ENCODE results near the gene COL5A2.

The COL5A2 gene

DNA sequence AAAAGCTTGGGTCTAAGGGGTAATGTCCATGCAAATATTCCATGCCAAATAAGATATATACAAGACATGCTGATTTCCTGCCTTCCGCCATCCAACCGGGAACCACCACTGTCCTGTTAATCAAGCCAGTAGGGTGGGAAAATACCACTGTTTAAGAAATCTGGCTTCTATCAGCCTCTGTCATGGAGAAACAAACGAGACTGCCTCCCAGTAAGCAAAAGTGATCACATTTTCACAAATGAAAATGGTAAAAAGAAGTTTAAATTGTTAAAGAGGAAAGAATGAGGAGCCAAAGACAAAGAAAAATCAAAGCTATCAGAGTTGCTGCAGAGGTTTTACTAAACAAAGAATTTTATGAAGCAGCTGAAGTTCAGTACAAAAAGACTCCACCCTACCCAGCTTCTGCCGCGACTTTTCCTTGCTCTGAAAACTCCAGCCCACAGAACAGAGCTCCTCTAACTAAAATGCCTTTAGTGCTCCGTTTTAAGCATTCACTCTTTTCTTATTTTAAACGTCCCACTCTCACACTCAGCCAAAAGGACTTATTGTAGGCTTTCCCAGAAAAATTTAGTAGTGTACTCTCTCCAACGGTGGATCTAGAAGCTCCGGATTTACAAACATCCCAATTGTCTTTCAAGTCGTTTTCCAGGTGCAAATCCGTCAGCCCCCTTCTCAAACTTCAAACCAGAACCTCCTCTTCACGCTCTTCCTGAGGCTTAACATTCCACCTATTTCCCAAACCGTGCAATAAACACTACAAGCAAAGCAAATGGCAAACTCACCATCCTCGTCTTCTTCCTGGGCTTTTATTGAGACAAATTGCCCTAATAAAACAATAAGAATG is 613 bp downstream of the COL5A2 start:
- DNase-seq (ENCODE audit: low read depth) = no peak

DNA sequence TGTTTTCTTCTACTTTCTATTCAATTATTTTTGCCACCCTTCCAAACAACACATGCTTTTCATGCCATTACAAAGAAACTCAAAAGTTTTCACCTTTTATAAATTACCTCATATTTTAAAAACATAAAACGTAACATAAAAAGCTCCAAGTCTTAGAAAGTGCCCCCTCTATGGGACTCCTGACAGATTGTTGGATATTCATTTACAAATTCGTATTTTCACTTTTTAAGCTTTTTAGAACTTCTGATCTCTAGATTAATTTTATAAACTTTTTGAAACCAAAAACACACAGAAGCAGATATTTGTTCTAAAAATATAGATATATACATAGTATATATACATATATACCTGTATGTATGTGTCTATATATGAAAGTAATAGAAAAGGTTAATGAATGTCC is 1.5 kb downstream of the COL5A2 start:
- no peak for DNase-seq (ENCODE audit: low read depth)

DNA sequence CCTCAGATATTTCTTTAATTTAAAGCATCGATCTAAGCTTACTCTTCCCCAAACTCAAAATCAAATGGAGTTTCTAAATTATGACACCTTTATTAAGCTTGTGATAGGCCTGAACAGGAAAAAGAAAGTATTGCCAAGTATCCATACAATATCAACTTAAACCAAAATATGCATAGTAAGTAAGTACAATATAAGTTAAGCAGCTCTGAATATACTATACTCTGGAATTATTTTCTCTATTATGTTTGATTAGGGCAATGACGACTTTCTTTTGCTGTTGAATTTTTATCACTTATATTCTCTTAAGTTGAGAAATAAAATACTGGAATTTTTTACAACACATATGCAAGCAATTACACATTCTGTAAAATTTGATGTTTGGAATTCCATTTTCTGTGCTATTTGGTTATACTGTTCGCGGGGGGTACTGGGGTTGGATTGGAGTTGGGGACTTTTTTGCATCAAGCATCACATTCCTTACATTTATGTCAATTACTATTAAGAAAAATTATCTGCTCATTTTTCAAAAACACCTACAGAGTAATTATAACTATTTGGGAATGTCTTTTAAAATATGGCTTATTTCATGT is 2.2 kb downstream of the COL5A2 start:
- no peak for DNase-seq (ENCODE audit: low read depth)

DNA sequence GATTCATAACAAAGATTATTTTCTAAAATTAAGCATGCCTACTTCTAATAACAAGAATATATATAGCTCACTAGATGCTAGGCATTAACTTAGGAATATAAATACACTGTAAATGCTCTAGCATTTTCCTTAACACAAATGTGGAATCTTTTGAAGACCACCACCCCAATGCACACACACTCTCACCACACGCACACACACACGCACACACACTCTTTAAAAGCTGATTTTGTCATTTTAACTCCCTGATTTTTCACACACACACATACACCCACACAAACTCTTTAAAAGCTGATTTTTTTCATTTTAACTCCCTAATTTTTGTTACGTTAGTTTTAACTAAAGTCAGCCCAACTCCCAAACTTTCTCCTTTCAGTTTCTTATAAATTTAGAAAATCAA is 3.0 kb downstream of the COL5A2 start:
- DNase-seq (ENCODE audit: low read depth) = no peak

DNA sequence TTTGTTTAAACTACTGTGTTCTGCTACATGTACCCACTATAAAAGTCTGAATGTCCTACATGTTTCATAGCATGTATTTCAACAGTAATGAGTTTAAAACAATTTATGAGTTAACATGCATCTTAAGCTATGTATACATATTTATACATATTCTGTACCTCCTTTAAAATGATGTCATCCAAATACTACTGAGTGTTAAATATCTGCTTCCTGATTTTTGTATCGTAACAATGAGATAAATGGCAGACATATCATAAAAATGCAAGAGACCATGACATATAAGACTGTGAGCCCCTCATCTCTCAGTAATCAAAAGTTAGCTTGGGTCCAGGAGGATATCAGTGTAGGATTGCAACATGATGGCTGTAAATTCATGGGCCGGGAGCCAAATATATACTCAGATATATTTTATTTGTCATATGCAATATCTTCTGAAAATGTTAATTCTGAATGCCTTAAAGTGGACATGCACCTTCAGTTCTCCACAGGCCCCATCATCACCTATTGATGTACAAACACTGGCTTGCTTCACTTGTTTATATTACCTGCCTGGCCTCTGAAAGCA is 3.6 kb downstream of the COL5A2 start:
- DNase-seq (ENCODE audit: low read depth) = no peak

DNA sequence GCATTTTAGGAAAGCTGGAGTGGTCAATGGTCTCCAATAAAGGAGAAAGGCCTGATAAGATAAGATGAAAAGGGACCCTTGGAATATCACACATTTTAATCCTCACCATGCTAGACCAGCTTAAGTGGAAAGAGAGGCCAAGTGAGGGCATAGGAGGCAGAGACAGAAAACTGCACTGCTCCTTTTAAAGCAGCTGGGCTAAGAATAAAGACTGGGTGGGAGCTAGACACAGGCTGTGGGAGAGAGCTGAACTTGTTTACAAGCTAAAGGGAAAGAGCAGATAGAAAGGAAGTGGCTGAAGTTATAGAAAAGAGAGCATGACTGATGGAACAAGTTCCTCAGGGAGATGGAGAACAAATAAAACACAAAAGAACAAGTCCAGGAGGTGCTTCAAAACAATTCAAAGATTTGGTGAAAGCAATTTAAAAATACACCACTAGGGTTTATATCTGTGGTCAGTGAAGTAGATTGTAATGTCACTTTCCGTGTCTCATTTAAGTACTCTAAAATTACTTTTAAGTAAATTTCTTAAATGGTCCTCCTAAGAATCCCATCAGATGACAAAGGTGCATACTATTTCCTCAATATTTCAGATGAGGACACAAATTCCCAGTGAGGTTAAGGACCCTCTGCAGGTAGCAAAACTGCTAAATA is 7.5 kb downstream of the COL5A2 start:
- DNase-seq (ENCODE audit: low read depth) = no peak

DNA sequence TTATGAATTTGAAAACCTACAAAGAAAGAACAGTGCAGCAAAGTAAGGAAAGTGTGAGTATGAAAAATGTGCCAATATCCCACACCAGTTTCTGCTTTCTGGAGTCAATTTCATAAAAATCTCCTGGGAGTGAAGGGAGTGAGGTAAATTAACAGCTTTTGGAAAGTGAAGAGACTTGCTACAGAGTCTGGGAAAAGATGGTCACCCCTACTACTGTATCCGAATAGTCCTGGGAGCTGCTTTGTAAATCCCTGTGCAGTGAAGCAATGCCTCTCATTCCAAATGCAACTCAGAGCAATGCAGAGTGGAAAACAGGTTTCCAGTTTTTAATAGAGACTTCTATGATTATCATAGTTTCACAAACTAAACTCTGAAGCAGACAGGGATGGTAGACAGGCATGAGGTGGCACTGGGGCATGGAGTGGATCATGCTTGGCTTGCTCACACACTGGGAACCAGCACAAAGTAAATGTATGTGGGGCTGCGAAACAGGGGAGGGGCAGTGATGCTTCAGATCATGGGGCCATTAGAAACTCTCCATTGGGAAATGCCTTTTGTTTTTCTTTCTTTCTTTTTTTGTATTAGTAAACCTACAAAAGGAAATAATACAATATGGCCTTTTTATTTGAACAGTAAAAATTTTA is 10.6 kb downstream of the COL5A2 start:
- no peak for DNase-seq (ENCODE audit: low read depth)

DNA sequence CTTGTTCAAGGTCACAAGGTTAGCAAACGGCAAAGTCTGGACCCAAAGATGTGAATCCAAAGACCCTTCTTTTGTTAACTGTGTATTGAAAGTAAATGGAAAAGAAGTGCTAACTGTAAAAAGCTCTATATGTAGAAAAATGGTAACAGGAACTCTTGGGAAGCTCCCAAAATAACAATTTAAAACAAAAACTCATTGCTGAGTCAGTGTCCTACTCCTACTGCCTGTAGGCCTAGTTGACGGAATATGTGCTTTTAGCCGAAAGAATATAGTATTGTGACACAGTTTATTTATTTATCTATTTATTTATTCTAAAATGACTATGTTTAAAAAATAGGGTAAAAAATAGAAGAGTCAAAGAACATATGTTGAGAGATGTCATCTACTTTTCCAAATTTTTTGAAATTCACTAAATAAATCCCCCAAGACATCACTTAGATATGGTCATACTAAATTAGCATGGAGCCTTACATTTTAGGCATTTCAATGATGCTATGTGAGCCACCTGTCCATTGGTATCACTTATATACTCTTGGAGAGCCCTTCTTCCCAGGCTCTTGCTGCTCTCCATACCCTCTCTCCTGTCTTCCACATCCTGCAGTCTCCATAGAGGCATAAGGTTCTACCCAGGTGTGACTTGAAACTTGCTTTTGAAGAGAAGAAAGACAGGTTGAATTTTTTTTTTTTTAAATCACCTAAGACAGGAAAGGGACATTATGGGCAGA is 13.7 kb downstream of the COL5A2 start:
- DNase-seq (ENCODE audit: low read depth) = no peak

DNA sequence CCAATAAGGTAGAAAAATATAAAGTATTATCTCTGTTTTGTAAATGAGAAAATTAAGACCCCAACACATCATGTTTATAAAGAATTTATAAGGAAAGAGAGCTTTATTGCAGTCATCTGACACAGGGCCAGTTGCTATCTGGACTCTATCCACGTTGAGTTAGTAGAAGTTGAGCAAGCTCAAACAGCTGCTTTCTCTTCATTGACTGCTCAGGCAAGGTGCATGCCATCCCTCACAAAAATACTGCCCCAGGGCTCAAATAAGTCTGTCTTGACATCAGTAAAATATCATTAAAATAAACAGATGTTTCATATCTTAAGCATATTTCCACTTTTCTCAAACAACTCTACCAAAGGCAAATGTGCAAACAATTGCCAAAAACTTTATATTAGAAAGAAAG is 14.8 kb downstream of the COL5A2 start:
- no peak for DNase-seq (ENCODE audit: low read depth)

DNA sequence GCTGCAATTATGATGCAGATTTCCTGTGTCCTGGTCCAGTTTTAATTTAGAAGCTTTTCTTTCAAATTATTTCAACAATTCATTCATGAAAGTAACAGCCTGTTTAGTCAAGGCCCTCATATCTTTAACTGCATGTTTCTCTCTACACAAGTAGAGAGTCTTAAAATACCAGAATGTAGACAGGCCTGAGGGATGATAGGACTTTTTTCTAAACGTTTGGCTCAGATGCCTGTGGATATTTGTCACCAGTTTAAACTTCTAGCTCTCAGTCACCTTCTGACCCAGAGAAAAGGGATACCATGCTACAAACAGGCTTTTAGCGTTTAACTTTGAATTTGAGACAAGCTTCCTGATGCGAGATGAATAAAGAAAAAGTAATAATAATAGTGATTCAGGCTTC is 15.7 kb downstream of the COL5A2 start:
- no peak for DNase-seq (ENCODE audit: low read depth)

DNA sequence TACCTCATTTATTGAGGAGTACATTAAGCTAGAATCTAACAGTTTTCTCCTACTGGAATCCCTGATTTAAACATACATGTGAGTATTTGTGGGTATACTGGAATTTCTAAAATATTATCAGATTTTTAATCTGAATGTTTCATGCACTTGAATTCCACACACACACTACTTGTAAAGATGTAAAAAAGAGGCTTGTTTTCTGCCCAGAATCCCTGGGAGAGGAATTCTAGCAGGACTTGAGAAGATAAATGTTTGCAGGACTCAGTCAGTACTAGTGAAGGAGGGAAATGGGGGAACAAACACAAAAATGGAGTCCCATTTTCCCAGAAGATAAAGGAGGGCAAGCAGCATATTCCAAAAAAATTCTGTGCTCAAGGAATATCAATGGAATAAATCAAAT is 17.0 kb downstream of the COL5A2 start:
- DNase-seq (ENCODE audit: low read depth) = no peak

DNA sequence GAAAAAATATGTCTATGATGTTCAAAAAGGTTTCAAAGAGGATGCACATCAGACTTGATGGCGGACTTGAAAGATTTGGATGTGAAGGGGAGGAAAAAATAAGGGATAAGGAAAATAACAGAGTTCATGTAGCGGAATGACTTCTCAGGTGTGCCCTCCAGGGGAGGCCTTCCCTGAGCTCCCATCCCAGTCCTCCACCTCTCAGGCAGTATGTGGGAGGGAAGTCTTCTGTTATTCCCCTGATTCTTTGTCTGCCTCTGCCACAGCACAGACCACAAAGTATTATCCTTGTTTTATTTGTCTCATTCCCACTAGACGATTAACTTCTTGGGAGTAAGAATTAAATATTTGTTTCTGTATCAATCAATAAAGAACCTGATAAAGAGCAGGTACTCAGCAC is 17.7 kb downstream of the COL5A2 start:
- DNase-seq (ENCODE audit: low read depth) = no peak

DNA sequence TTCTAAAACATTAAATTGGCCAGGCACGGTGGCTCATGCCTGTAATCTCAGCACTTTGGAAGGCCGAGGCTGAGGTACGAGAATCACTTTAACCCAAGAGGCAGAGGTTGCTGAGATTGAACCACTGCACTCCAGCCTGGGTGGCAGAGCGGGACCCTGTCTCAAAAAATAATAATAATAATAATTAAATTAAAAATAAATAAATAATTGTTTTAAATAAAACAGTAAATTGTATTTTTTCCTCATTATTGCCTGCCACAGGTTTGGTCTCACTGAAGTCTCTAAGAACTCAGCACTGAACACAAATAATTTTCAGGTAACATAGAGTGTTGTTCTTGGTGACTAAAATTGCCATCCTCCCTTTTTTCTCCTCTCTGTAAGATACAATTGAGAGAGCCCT is 19.8 kb downstream of the COL5A2 start:
- no peak for DNase-seq (ENCODE audit: low read depth)

DNA sequence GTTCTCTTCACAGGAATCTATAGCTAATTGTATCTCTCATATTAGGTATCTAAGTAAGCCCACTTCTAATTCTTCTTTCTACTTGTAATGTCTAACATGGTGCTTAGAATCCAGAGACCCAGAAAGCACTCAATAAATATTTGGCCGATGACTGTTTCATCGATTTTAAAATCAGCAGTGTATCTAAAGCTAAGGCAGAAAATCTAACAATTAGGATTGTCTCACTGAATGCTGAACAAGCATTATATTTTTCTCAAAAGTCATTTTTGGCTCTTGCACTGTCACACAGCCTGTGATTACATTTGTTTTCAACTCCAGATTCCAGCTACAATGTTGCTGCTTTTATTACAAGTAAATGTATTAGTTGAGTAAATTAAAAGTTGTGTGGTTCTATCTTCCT is 20.3 kb downstream of the COL5A2 start:
- DNase-seq (ENCODE audit: low read depth) = no peak

DNA sequence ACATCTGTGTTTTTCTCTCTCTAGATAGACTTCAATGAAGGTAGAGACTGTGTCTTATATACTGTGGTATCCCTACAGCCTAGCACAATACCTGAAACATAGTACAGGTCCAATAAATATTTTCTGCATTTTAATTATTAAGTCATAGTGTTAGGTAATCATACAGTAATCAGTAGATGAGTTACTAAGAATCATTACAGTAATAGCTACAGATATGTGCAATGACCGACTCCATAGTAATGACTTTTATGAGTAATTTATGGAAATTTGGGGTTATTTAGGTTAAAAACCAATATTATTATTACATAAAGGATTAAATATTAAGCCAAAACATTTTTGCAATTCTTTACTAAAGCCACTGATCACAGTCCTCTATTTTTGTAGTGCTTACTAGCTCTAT is 21.6 kb downstream of the COL5A2 start:
- DNase-seq (ENCODE audit: low read depth) = no peak

DNA sequence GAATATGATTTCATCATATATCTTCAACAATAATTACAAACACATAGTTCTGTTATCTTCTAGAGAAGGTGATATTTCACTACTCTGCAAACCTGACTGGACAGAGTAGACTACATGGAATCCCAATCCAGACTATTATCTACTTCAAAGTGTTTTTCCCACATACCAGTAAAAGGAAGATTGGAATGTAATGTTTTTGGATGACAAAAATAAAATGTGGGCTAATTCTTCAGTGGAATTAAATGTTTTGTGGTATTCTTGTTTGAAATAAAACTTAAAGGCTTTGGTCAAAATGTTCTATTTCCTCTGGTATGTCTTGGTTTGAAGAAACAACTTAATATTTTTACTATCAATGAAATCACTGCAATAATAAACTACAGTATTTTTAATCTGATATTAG is 22.1 kb downstream of the COL5A2 start:
- no peak for DNase-seq (ENCODE audit: low read depth)

DNA sequence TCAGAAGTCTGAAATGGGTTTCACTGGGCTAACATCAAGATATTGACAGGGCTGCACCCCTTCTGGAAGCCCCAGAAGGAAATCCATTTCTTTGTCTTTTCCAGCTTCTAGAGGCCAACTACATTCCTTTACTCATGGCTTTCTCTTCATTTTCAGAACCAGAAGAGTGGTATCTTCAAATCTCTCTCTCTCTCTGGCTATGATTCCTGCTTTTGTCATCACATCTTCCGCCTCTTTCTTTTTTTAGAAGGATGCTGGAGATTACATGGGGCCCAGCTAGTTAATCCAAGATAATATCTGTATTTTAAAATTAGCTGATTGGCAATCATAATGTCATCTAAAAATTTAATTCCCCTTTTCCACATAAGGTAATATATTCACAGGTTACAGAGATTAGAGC is 23.8 kb downstream of the COL5A2 start:
- DNase-seq (ENCODE audit: low read depth) = no peak

DNA sequence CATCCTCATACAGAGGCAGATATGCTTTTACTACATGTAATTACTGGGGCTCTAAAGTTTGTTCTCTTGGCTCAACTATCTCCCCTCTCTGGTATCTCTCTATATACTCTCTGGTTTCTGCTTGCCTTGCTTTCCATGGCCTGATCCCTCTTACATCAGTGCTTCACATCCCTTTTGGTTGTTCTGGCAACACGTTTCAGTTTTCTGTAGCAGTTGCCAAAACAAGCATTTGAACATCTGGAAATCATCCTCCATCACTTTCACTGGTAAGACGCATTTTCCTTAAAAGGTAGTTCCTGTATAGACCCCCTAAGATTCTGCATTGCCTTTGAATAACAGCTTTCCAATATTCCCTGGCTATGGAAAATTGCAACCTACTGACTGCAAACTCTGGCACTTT is 25.9 kb downstream of the COL5A2 start:
- DNase-seq (ENCODE audit: low read depth) = no peak

DNA sequence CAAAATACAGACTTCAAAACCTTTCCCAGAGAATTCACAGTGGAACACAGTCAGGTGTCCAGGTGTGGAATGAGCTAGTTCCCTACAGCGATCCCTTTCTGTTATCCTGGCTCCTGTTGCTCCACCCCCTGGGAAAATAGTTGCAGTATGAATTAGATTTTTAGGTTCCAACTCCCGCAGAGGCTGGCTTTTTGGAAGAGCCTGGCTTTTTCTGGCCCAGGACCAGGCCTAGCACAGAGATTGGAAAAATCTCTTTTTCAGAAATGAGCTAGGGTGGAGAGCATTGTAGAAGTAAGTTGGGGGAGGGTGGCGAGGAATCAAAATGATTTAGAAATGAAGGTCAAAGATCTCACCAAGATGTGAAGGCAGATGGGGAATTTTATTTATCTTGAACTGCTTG is 27.1 kb downstream of the COL5A2 start:
- no peak for DNase-seq (ENCODE audit: low read depth)

DNA sequence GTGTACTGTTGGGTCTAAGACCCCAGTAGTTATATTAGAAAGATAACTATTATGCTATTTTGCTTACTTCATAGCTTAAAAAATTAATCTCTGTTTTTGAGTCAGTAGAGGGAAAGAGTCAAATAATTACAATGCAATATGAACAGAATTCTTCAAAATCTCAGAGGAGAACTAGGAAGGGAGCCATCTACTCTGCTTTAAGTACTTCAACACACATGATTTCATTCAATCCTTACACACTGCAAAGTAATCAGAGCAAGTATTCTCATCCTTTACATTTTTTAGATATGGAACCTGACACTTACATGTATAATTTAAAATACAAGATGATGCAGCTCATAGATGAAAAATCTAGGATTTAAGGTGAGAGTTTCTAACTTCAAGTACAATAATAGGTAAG is 27.7 kb downstream of the COL5A2 start:
- no peak for DNase-seq (ENCODE audit: low read depth)

DNA sequence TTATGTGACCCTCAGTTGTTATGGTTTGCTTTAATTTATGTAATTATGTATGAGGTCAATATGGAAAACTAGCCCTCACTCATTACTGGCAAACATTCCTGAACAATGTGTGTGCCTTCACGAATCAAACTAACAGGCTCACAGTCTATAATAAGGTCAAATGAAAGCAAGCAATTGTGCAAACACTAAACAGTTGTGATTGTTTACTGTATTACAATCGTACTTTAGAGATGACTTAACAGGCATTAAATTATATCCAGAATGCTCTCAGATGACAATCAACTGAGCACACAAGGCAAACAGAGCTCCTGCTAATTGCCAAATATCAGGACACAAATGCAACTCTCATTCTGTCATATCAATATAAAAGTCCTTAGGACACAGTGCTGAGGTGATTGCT is 29.5 kb downstream of the COL5A2 start:
- no peak for DNase-seq (ENCODE audit: low read depth)

DNA sequence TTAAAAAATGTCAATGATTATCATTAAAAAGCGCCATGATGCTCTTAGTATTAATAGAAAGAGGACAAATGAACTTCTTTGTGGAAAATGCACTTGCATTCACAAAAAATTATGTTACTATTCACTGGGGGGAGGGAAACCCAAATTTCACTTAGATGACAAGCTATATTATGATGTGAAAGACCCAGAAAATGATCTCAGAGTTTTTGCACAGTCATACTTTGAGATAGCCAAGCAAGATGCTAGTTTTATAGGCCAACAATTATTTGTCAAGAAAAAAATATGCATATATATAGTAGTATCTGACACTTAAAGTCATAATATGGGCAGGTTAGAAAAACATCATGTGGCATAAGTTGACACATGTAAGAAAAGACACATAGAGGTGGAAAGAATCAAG is 31.6 kb downstream of the COL5A2 start:
- no peak for DNase-seq (ENCODE audit: low read depth)
